ENCODE results near the gene TGFA.

TGFA gene

DNA sequence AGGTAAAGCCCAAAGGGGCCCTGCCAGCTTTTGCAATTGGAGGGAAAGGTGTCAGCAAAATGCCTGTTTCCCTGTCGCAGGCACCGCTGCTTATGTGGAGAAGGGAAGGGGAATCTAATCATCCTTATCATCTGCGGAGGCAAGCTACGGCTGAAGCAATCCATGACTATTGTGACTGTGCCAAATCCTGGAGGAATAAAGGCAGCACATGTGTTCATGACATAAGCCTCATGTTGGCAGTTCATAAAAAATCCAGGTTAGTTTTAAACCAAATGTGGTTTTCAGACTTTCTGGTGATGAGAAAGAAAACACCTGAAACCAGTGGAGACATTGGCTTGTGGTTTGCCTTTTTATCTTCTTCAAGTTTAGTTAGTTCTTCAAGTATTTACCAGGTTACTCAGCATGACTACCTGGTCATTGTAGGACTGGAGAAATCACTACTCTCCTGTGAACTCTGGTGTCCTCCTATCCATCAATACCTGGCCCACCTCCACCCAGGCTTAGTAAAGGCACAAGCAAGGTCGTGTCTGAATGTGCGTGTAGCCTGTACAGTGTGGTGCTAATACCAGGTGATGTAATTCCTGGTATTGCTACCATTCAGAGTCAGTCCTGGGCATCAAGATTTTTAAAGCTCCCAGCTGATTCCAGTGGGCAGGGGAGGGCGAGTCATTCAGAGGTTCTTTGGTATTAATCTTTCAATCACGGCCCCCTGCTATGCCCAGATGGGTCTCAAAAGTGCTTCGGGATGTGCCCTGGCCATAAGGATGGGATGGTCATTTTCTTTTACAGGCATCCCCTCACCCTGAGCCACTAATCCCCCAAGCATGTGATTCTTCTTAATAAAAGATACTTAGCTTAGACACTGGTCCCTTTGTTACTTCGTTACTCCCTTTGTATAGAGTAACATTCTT is 96.8 kb downstream of the TGFA start:
- in situ Hi-C loops (cut with MboI; ENCODE audit: low sequenced_read_pairs, unreplicated experiment): no loop called here
- DNase-seq (ENCODE audit: low spot score): no peak
- TF ChIP-seq, protein P1, sequence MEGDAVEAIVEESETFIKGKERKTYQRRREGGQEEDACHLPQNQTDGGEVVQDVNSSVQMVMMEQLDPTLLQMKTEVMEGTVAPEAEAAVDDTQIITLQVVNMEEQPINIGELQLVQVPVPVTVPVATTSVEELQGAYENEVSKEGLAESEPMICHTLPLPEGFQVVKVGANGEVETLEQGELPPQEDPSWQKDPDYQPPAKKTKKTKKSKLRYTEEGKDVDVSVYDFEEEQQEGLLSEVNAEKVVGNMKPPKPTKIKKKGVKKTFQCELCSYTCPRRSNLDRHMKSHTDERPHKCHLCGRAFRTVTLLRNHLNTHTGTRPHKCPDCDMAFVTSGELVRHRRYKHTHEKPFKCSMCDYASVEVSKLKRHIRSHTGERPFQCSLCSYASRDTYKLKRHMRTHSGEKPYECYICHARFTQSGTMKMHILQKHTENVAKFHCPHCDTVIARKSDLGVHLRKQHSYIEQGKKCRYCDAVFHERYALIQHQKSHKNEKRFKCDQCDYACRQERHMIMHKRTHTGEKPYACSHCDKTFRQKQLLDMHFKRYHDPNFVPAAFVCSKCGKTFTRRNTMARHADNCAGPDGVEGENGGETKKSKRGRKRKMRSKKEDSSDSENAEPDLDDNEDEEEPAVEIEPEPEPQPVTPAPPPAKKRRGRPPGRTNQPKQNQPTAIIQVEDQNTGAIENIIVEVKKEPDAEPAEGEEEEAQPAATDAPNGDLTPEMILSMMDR (IDR thresholded peaks at IDR 0.05; ENCODE audit: borderline replicate concordance, control extremely low read depth, extremely low read depth, insufficient read depth, missing control alignments): no peak

DNA sequence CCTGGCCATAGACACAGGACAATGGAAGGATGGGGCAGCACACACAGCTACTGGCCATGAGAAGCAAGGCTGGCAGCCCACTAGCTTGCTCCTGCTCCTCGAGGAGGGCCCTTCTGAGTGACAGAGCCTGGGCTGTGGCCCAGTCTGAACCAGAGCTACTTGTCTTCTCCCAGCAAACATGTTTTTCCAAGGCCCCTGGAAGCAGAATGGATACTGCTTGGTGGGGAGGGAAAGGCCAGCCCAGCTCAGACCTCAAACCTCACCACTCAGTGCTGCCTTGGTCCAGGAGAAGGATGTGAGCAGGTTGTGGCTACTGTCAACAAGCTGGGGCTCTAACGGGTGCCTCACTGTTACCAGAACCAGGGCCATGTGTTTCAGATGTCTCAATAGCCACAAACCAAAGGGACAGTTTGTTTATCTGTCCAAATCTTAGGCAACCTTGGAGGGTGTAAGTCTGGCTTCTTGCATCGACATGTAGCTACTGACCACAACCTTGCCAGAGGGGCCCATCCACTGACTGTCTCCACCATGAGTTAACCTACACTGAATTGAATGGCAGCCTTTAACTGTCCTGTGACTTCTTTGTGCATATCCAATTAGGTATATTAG is 98.6 kb downstream of the TGFA start:
- DNase-seq (ENCODE audit: low spot score): no peak
- in situ Hi-C loops (cut with MboI; ENCODE audit: low sequenced_read_pairs, unreplicated experiment): no loop called here
- TF ChIP-seq, protein P1 (IDR thresholded peaks at IDR 0.05; ENCODE audit: borderline replicate concordance, control extremely low read depth, extremely low read depth, insufficient read depth, missing control alignments): no peak

DNA sequence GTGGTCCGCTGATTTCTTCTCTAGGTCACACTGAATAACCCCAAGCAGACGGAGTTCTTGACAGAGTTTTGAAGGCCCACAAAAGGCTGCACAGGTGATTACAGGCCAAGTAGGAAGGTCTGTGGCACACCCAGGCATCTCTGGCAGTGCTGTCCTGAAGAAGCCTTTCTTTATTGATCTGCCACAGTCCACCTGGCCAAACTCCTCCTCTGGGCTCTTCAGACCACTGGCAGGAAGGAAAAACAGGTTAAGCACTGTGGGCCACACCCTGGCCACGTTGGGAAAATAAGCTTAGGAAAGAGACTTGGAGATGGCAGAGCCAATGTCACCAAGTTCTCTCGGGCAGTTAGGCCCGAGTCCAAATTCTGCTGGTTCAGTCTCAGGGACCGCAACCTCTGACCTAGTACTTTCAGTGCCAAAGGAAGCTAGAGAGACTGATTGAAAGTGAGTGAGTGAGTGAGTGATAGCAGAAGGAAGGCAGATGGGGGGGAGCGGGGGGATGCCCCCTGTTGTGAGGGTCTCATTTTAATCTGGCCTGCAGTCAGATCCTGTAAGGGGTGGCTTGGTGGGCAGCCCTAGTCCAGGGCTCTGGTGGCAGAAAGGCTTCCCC is 102.9 kb downstream of the TGFA start:
- DNase-seq (ENCODE audit: low spot score): no peak
- TF ChIP-seq, protein P1 (IDR thresholded peaks at IDR 0.05; ENCODE audit: borderline replicate concordance, control extremely low read depth, extremely low read depth, insufficient read depth, missing control alignments): no peak
- in situ Hi-C loops (cut with MboI; ENCODE audit: low sequenced_read_pairs, unreplicated experiment): no loop called here

DNA sequence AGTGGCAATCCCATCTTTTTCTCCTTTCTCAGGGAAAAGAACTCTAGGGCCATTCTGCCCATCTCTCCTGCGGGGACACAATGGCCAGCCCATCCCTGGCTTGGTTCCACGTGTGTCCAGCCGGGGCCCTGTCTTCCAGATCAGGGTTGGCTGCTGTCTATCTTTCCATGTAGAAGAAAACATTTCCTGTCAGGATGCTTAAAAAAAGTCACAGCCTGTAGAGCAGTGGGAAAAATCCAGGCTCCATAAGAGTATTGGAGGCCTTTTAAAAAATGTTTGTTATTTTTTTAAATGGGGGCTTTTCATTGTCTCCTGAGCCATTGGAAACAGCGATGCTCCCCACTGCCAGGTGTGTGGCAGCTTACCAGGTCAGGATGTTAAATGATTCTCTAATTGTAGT is 105.6 kb downstream of the TGFA start:
- TF ChIP-seq, protein P1 (IDR thresholded peaks at IDR 0.05; ENCODE audit: borderline replicate concordance, control extremely low read depth, extremely low read depth, insufficient read depth, missing control alignments): no peak
- no peak for DNase-seq (ENCODE audit: low spot score)
- in situ Hi-C loops (cut with MboI; ENCODE audit: low sequenced_read_pairs, unreplicated experiment): no loop called here

DNA sequence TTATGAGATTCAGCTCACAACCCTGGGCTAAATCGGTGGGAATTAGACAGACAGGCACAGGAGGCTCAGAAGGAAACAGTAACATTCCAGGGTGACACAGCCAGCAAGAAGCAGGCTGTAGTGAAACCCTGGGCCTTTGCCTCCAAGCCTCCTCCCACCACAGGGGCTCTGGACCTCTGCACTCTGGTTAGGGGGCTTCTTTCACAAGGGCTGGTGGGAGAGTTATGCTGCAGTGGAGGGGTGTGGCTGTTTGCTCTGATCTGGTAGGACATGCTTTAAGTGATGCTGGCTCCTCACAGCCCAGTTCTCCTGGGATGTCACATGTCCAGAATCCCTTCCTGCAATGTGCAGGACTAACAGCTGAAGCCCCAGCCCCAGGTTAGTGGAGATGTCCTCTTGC is 109.9 kb downstream of the TGFA start:
- in situ Hi-C loops (cut with MboI; ENCODE audit: low sequenced_read_pairs, unreplicated experiment): no loop called here
- no peak for DNase-seq (ENCODE audit: low spot score)
- TF ChIP-seq, protein P1 (IDR thresholded peaks at IDR 0.05; ENCODE audit: borderline replicate concordance, control extremely low read depth, extremely low read depth, insufficient read depth, missing control alignments): no peak

DNA sequence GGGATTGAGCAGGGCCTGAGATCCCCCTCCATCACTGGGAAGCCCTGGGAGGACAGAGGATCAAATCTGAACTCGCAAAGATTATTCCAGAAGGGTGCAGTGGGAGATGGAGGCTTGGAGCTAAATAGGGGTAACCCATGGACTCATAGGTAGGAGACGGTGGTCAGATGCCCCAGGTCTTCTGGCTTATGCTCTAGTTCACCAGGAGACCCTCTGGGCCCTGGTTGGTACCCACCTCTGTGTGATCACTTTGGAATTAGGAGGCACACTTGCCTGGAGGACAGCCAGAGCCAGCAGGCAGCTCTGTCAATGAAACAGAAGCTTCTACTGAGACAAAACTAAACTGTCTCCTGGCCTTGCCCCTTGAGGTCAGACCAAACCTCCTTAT is 110.6 kb downstream of the TGFA start:
- DNase-seq (ENCODE audit: low spot score): no peak
- in situ Hi-C loops (cut with MboI; ENCODE audit: low sequenced_read_pairs, unreplicated experiment): no loop called here
- TF ChIP-seq, protein P1 (IDR thresholded peaks at IDR 0.05; ENCODE audit: borderline replicate concordance, control extremely low read depth, extremely low read depth, insufficient read depth, missing control alignments): no peak
